ENCODE data around the gene BRD8. TPM values are rescaled to one million over a fixed set of nuclear protein-coding genes. Genes with fewer than 3 reads are reported as not detected.

The BRD8 gene
- total RNA-seq, 1 experiment from 2014 or later: 73.4 TPM

DNA sequence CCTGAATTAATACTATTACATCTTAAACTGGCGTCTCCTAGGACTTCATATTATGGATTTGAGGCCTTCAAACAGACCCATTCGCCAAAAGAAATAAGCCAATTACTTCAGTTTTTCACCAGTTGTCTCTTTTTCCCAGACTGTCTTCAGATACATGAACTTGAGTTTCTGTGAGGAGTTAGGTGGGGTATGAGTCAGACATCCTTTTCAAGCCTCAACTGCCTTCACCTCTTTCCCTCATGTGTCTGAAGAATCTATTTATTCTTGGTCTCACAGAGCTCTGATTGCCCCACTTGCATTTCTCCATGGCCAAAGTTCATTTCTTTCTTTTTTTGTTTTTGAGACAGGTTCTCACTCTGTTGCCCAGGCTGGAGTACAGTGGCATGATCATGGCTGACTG, 82.1 kb downstream of the BRD8 start:
- H3K27me3 Mint-ChIP-seq (ENCODE audit: low read depth): peaks cover 100% of the 10 kb centered on the region
- ATAC-seq (no peak), DNase-seq (ENCODE audit: low spot score) (no peak)
- ChIA-PET POLR2A (no interaction called here), CTCF (interaction anchor here (3.9 kb wide), 1 partner anchor 13 kb away, joined by 26 read pairs; the partner anchor contains the start of gene WNT8A)
- H3K4me1 Mint-ChIP-seq: peaks cover 68% of the 10 kb centered on the region
- H3K4me3 Mint-ChIP-seq: peak overlapping the region; percentile 12; the same call in 1 of the 2 replicates
- peaks cover 5% of the 10 kb centered on the region; the same call in 1 of the 2 replicates for H3K36me3 Mint-ChIP-seq
- no peak overlapping the region for H3K27ac Mint-ChIP-seq
- TF ChIP-seq IRF2 (CRISPR knock-in tag; IDR thresholded peaks at IDR 0.05; ENCODE audit: borderline replicate concordance, low read depth): no peak
- TF ChIP-seq, protein P1, sequence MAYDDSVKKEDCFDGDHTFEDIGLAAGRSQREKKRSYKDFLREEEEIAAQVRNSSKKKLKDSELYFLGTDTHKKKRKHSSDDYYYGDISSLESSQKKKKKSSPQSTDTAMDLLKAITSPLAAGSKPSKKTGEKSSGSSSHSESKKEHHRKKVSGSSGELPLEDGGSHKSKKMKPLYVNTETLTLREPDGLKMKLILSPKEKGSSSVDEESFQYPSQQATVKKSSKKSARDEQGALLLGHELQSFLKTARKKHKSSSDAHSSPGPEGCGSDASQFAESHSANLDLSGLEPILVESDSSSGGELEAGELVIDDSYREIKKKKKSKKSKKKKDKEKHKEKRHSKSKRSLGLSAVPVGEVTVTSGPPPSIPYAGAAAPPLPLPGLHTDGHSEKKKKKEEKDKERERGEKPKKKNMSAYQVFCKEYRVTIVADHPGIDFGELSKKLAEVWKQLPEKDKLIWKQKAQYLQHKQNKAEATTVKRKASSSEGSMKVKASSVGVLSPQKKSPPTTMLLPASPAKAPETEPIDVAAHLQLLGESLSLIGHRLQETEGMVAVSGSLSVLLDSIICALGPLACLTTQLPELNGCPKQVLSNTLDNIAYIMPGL (CRISPR knock-in tag; IDR thresholded peaks at IDR 0.05): no peak
- TF ChIP-seq CBFB (CRISPR knock-in tag; IDR thresholded peaks at IDR 0.05; ENCODE audit: low read depth): no peak
- TF ChIP-seq, protein P2, sequence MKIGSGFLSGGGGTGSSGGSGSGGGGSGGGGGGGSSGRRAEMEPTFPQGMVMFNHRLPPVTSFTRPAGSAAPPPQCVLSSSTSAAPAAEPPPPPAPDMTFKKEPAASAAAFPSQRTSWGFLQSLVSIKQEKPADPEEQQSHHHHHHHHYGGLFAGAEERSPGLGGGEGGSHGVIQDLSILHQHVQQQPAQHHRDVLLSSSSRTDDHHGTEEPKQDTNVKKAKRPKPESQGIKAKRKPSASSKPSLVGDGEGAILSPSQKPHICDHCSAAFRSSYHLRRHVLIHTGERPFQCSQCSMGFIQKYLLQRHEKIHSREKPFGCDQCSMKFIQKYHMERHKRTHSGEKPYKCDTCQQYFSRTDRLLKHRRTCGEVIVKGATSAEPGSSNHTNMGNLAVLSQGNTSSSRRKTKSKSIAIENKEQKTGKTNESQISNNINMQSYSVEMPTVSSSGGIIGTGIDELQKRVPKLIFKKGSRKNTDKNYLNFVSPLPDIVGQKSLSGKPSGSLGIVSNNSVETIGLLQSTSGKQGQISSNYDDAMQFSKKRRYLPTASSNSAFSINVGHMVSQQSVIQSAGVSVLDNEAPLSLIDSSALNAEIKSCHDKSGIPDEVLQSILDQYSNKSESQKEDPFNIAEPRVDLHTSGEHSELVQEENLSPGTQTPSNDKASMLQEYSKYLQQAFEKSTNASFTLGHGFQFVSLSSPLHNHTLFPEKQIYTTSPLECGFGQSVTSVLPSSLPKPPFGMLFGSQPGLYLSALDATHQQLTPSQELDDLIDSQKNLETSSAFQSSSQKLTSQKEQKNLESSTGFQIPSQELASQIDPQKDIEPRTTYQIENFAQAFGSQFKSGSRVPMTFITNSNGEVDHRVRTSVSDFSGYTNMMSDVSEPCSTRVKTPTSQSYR (CRISPR knock-in tag; IDR thresholded peaks at IDR 0.05): no peak
- TF ChIP-seq CREB1 (CRISPR knock-in tag; IDR thresholded peaks at IDR 0.05): no peak
- no peak for TF ChIP-seq ETV6 (CRISPR knock-in tag; IDR thresholded peaks at IDR 0.05)
- no peak for TF ChIP-seq RELA (CRISPR knock-in tag; IDR thresholded peaks at IDR 0.05; ENCODE audit: borderline replicate concordance)
- no peaks in the 10 kb centered on the region for H3K9me3 Mint-ChIP-seq

DNA sequence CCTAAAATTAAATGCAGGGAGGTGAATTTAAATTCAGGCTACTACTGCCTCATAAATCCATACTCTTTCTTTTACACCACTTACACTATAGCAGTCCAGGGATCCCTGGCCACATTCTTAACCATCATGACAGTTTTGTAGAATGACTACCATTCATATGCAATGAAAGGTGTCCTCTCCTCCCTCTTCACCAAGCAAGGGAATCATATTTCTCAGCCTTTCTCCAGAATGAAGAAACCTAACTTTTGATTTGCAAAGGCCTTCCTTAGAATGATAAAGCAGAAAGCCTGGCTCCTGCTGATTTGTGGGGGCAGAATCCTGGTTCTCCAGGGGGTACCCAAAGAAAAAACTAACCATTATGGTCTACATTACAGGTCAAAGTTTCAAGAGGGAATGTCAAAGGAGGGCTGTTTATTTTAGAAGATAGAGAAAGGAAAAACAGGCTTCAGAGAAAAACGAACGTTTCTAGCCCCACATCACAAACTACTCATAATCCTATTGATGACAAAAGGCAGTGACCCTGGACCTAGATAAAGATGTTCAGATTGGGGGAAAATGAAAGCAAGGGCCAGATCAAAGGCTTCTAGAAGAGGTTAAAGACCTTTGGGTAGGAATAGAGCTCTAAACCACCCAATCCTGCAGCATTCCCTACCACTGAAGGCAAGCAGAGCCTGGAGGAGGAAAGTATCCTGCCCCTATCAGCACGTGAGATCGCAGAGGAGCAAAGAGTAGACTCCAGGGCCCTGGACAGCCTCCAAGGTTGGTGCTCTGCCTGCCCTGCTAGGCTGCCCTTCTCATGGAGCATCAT, 83.1 kb downstream of the BRD8 start:
- H3K9me3 Mint-ChIP-seq: no peaks in the 10 kb centered on the region
- DNase-seq (ENCODE audit: low spot score): peak; percentile 22
- peaks cover 77% of the 10 kb centered on the region for H3K4me1 Mint-ChIP-seq
- H3K36me3 Mint-ChIP-seq: peaks cover 3% of the 10 kb centered on the region; the same call in 1 of the 2 replicates
- peak overlapping the region; percentile 30 for H3K27ac Mint-ChIP-seq
- peaks cover 100% of the 10 kb centered on the region for H3K27me3 Mint-ChIP-seq (ENCODE audit: low read depth)
- ChIA-PET CTCF (interaction anchor here (0.5 to 3.9 kb wide), 5 partner anchors 12 to 59 kb away, joined by 3 to 26 read pairs (median 5); partner anchors contain the start of gene WNT8A), POLR2A (no interaction called here)
- peak; percentile 74 for ATAC-seq
- H3K4me3 Mint-ChIP-seq: peak overlapping the region; percentile 40
- TF ChIP-seq TEAD1 (CRISPR knock-in tag; IDR thresholded peaks at IDR 0.05) (0 out of 2 replicates have a peak, but pooled peaks have one; percentile 41), SP1 (CRISPR knock-in tag; conservative IDR thresholded peaks at IDR 0.05) (0 out of 2 replicates have a peak, but pooled peaks have one; percentile 28), ZNF423 (CRISPR knock-in tag; IDR thresholded peaks at IDR 0.05) (peak; percentile 15; the same call in 1 of the 2 replicates)
- TF ChIP-seq, protein P3, sequence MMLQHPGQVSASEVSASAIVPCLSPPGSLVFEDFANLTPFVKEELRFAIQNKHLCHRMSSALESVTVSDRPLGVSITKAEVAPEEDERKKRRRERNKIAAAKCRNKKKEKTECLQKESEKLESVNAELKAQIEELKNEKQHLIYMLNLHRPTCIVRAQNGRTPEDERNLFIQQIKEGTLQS (CRISPR knock-in tag; conservative IDR thresholded peaks at IDR 0.05): no peak
- TF ChIP-seq, protein P4, sequence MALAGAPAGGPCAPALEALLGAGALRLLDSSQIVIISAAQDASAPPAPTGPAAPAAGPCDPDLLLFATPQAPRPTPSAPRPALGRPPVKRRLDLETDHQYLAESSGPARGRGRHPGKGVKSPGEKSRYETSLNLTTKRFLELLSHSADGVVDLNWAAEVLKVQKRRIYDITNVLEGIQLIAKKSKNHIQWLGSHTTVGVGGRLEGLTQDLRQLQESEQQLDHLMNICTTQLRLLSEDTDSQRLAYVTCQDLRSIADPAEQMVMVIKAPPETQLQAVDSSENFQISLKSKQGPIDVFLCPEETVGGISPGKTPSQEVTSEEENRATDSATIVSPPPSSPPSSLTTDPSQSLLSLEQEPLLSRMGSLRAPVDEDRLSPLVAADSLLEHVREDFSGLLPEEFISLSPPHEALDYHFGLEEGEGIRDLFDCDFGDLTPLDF (CRISPR knock-in tag; IDR thresholded peaks at IDR 0.05): no peak
- TF ChIP-seq, protein P2 (CRISPR knock-in tag; IDR thresholded peaks at IDR 0.05): 0 out of 2 replicates have a peak, but pooled peaks have one; percentile 32
- TF ChIP-seq, protein P5, sequence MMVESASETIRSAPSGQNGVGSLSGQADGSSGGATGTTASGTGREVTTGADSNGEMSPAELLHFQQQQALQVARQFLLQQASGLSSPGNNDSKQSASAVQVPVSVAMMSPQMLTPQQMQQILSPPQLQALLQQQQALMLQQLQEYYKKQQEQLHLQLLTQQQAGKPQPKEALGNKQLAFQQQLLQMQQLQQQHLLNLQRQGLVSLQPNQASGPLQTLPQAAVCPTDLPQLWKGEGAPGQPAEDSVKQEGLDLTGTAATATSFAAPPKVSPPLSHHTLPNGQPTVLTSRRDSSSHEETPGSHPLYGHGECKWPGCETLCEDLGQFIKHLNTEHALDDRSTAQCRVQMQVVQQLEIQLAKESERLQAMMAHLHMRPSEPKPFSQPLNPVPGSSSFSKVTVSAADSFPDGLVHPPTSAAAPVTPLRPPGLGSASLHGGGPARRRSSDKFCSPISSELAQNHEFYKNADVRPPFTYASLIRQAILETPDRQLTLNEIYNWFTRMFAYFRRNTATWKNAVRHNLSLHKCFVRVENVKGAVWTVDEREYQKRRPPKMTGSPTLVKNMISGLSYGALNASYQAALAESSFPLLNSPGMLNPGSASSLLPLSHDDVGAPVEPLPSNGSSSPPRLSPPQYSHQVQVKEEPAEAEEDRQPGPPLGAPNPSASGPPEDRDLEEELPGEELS (CRISPR knock-in tag; IDR thresholded peaks at IDR 0.05): peak; percentile 52; the same call in 1 of the 2 replicates
